Measurements from ENCODE around the gene FSD2.

DNA sequence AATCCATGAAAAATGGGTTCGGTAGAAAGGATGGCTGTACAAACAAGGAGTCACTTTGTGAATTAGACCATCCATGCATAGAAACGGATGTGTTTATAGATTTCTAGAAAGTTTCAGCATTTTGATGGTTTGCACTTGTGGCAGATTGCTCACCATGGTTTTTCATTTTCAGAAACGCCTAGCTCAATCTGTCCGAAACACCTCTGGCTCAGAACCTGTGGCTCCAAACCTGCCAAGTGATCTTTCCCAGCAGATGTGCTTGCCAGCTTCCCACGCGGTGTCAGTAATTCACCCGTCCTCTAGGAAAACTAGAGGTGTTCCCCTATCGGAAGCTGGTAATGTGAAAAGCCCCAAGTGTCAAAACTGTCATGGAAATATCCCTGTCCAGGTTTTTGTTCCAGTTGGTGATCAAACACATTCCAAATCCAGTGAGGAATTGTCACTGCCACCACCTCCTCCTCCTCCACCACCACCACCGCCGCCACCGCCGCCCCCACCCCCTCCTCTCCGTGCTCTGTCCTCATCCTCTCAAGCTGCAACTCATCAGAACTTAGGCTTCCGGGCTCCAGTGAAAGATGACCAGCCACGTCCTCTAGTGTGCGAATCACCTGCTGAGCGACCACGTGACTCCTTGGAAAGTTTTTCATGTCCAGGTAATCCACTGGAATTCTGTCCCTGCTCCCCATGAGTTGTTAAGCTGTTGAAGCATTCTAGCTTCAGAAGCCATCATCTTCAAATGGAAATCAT is 24.7 kb upstream of the FSD2 start:
- no peak for TF ChIP-seq CTCF (conservative IDR thresholded peaks at IDR 0.05)
- TF ChIP-seq EZH2 (IDR thresholded peaks at IDR 0.05; ENCODE audit: low read depth), result no peak
